ENCODE measurements around the gene TNPO2. TPM values are rescaled to one million over a fixed set of nuclear protein-coding genes. Genes with fewer than 3 reads are reported as not detected.

Gene TNPO2
- total RNA-seq, 2 donors from 2014 or later: 79.0 to 88.9 TPM

DNA sequence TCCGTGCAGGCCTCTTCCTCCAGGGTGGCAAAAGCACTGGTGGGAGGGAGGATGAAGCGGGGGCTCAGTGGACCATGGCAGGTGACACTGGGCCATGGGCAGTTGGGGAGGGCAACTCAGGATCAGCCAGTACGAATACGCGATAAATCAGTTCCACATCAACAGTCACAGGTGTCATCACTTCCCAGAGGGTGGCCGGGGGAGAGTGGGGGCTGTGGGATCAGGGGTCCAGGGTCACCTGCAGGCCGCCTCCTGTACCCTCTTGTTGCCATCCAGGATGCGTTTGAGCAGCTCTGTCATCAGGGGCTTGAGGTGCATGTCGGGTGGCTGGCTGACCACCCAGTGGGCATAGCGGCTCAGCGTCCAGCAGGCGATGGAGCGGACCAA is 17.4 kb downstream of the TNPO2 start:
- H3K9me3 ChIP-seq: no peaks in the 10 kb centered on the region
- no peaks in the 10 kb centered on the region for H3K4me1 ChIP-seq (ENCODE audit: control insufficient read depth in 1 of 2, low read depth in 2 of 2)
- H3K27me3 ChIP-seq (replicated peaks; ENCODE audit: insufficient read depth): no peaks in the 10 kb centered on the region
- no peak overlapping the region for H3K4me3 ChIP-seq
- peaks cover 82% of the 10 kb centered on the region for H3K36me3 ChIP-seq
- TF ChIP-seq CTCF (IDR thresholded peaks at IDR 0.05): no peak
- no peak for ATAC-seq (ENCODE audit: insufficient number of reproducible peaks, low FRiP score, low read depth)
- H3K27ac ChIP-seq: no peak overlapping the region
- DNase-seq (ENCODE audit: low spot score): no peak

GRCh38 chr19:12705654-12706331 is 17.9 kb downstream of the TNPO2 start:
- Histone ChIP-seq H3K36me3 (peaks cover 82% of the 10 kb centered on the region), H3K9me3 (no peaks in the 10 kb centered on the region), H3K4me1 (ENCODE audit: control insufficient read depth in 1 of 2, low read depth in 2 of 2) (no peaks in the 10 kb centered on the region)

DNA sequence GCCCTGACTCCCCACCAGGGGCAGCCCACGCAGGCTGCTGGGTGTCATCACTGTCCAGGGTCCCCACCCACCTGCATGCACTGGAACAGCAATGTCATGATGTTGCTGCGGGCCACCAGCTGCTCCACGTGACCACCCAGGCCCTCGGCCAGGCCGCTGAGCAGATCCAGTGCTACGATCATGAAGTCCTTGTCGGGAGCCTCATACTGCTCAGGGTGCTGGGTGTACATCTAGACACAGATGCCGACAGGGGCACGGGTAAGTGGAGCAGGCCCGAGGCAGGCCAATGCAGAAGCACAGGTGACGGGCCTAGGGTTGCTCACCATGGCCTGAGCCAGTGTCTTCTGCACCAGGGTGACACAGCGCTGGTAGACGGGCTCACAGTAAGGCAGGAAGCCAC is 18.6 kb downstream of the TNPO2 start:
- Histone ChIP-seq H3K4me3 (no peak overlapping the region), H3K9me3 (no peaks in the 10 kb centered on the region), H3K4me1 (ENCODE audit: control insufficient read depth in 1 of 2, low read depth in 2 of 2) (no peaks in the 10 kb centered on the region), H3K27me3 (replicated peaks; ENCODE audit: insufficient read depth) (no peaks in the 10 kb centered on the region), H3K27ac (no peak overlapping the region), H3K36me3 (peaks cover 79% of the 10 kb centered on the region)
- no peak for ATAC-seq (ENCODE audit: insufficient number of reproducible peaks, low FRiP score, low read depth)
- no peak for TF ChIP-seq CTCF (IDR thresholded peaks at IDR 0.05)
- no peak for DNase-seq (ENCODE audit: low spot score)

More at GRCh38 chr19:12705654-12706331, 17.9 kb downstream of the TNPO2 start:
- H3K27ac ChIP-seq: no peak overlapping the region
- DNase-seq (ENCODE audit: low spot score) (no peak), ATAC-seq (ENCODE audit: insufficient number of reproducible peaks, low FRiP score, low read depth) (no peak)
- H3K27me3 ChIP-seq (replicated peaks; ENCODE audit: insufficient read depth): no peaks in the 10 kb centered on the region
- TF ChIP-seq CTCF (IDR thresholded peaks at IDR 0.05): no peak
- H3K4me3 ChIP-seq: no peak overlapping the region

DNA sequence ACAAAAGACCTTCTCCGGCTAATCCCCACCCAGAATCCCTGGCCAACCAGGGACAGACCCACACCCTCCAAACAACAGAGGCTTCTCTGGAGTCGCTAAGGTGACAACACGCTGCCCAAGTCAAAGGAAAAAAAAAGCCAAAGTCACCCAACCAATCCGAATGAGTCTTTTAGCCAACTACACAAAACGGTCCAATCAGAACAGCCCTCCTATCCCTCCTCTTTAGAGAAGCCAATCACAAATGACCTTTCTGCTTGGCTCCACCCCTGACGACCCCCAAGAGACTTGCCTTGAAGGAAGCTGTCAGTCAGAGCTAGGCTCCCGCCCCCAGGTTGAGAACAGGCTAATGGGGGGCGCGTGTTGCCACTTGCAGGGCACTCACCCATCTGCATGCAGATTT is 20.7 kb downstream of the TNPO2 start:
- ATAC-seq (ENCODE audit: insufficient number of reproducible peaks, low FRiP score, low read depth) (no peak), DNase-seq (ENCODE audit: low spot score) (no peak)
- Histone ChIP-seq H3K36me3 (peaks cover 68% of the 10 kb centered on the region), H3K4me3 (no peak overlapping the region), H3K4me1 (ENCODE audit: control insufficient read depth in 1 of 2, low read depth in 2 of 2) (no peaks in the 10 kb centered on the region), H3K27me3 (replicated peaks; ENCODE audit: insufficient read depth) (no peaks in the 10 kb centered on the region), H3K9me3 (no peaks in the 10 kb centered on the region), H3K27ac (no peak overlapping the region)
- no peak for TF ChIP-seq CTCF (IDR thresholded peaks at IDR 0.05)

DNA sequence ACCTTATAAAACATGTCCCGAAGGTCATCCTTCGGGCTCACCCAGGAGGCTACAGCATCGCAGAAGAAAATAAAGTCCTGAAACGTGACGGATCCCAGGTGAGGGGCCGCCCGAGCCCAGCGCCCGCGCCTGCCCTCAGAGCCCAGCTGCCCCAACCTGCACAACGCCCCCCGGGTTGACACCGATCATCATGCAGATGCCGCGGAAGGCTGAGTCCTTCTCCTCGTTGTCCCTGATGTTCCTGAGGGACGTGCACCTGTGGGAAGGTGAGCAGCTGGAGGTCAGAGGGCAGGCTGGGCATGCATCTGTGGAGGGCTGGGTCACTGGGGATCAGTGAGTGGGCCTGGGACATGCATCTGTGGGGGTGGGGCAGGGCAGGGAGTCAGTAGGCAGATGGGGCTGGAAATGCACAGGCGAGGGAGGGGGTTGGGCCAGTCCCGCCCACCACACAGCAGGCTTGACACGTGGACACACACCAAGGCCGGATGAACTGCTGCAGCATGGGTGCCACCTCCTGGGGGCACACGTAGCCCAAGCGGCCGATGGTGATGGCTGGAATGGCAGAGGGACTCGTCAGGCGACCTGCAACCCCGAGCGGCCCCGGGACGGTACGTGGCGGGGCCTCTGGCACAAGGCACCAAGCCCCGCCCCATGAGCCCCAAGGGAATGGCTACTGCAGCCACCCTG is 22.0 kb downstream of the TNPO2 start:
- Histone ChIP-seq H3K4me3 (no peak overlapping the region), H3K36me3 (peaks cover 60% of the 10 kb centered on the region)

More for the DNA sequence above, 22.0 kb downstream of the TNPO2 start:
- no peak overlapping the region for H3K27ac ChIP-seq
- H3K4me1 ChIP-seq (ENCODE audit: control insufficient read depth in 1 of 2, low read depth in 2 of 2): peaks cover 3 to 4% of the 10 kb centered on the region in 2 donors
- H3K9me3 ChIP-seq: no peaks in the 10 kb centered on the region
- no peaks in the 10 kb centered on the region for H3K27me3 ChIP-seq (replicated peaks; ENCODE audit: insufficient read depth)
- DNase-seq (ENCODE audit: low spot score): no peak
- ATAC-seq (ENCODE audit: insufficient number of reproducible peaks, low FRiP score, low read depth): no peak
- TF ChIP-seq CTCF (IDR thresholded peaks at IDR 0.05): no peak
